GM21526 (cell line): Measurements from ENCODE around the gene SLC30A9.

Experiments
- ATAC-seq: cut with Tn5 transposase; IDR thresholded peaks from one replicate; pipeline ENCODE4 v1.9.1; 2021; ENCODE audit warnings: moderate library complexity; ENCODE audit not compliant: unreplicated experiment, low FRiP score

SLC30A9 gene

DNA sequence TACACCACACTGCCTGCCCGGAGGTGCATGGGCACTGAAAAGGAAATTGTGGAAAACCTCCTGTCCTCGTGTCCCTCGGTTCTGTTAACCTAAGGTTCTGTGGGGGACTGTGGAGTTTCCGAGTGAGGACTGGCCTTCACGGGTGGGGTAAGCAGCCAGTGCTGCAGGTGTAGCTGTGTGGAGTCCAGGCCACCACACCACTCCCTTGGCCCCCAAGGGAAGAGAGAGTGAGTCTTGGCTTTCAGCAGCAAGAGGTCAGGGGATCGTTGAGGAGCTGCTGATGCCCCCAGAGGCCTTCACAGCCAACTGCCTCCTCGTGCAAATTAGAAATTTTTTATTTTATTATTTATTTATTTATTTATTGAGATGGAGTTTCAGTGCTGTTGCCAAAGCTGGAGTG, 141.8 kb downstream of the SLC30A9 start:
- no peak for ATAC-seq

DNA sequence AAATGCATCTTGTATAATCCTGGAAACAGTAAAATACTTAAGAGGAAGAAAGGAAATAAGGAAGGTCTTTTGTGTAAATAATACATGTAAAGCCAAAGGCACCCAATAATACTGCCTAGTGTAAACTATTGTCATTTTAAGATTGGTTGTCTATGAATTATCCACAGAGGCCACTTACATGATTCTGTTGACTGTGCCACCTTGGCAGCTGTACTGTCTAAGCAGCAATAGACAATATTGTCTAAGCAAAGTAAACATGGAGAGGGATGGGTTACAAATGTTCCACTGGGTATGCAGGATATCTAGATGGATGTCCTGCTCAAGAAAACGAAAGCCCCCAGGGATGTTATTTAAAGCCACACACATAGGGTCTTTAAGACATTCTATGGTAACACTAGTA, 142.7 kb downstream of the SLC30A9 start:
- no peak for ATAC-seq

DNA sequence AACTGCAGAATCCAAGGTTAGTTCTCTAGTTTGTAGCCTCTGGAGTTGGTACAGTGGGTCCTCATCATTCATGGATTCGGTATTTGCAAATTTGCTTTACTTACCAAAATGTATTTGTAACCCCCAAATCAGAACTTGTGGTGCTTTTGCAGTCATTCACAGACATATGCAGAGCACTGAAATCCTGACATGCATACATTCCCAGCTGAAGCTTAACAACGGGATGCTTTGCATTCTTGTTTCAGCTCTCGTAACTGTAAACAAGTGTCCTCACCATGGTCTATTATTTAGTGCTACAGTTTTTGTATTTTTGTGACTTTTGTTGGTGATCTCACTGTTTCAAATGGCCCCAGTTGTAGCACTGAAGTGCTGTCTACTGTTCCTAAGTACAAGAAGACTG, 146.0 kb downstream of the SLC30A9 start:
- ATAC-seq: no peak
